Measurements from ENCODE around the gene MAP1LC3B2. TPM values are rescaled to one million over a fixed set of nuclear protein-coding genes. Genes with fewer than 3 reads are reported as not detected.
"Not testable (repeated sequence)": the region's sequence is repeated elsewhere in the genome, so short reads cannot be mapped to it uniquely, and the experiment has no call there.

MAP1LC3B2 gene
- polyA plus RNA-seq, 1 of the 3 experiments (the other 2 are of a cell fraction), result 0.76 TPM

DNA sequence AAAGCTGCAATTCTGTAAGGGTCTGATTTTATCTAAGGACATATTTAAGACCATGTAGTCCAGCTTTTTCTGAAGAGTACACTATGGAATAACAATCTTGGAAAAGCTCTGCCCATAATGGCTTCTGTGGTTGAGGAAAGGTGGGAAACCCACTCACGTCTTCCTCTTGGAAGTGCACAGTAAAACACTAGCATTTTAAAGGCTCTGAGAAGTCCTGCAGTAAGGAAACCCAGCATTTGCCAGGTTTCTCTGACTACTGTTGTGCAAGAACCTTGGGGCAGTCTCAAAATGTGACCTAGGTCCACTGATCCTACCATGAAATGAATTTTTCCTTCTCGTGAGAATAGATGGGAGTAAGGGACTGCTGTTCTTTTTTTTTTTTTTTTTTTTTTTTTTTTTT lies 11.9 kb downstream of the MAP1LC3B2 start (continued):
- TF ChIP-seq, protein P1, sequence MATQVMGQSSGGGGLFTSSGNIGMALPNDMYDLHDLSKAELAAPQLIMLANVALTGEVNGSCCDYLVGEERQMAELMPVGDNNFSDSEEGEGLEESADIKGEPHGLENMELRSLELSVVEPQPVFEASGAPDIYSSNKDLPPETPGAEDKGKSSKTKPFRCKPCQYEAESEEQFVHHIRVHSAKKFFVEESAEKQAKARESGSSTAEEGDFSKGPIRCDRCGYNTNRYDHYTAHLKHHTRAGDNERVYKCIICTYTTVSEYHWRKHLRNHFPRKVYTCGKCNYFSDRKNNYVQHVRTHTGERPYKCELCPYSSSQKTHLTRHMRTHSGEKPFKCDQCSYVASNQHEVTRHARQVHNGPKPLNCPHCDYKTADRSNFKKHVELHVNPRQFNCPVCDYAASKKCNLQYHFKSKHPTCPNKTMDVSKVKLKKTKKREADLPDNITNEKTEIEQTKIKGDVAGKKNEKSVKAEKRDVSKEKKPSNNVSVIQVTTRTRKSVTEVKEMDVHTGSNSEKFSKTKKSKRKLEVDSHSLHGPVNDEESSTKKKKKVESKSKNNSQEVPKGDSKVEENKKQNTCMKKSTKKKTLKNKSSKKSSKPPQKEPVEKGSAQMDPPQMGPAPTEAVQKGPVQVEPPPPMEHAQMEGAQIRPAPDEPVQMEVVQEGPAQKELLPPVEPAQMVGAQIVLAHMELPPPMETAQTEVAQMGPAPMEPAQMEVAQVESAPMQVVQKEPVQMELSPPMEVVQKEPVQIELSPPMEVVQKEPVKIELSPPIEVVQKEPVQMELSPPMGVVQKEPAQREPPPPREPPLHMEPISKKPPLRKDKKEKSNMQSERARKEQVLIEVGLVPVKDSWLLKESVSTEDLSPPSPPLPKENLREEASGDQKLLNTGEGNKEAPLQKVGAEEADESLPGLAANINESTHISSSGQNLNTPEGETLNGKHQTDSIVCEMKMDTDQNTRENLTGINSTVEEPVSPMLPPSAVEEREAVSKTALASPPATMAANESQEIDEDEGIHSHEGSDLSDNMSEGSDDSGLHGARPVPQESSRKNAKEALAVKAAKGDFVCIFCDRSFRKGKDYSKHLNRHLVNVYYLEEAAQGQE (IDR thresholded peaks at IDR 0.05; ENCODE audit: low read depth, low read length), result no peak
- TF ChIP-seq NRF1 (IDR thresholded peaks at IDR 0.05; ENCODE audit: low read depth, low read length), result no peak
- TF ChIP-seq JUND (IDR thresholded peaks at IDR 0.05), result no peak
- TF ChIP-seq NFIC (IDR thresholded peaks at IDR 0.05; ENCODE audit: borderline replicate concordance), result no peak
- no peak for TF ChIP-seq RCOR1 (IDR thresholded peaks at IDR 0.05; ENCODE audit: low read length)

DNA sequence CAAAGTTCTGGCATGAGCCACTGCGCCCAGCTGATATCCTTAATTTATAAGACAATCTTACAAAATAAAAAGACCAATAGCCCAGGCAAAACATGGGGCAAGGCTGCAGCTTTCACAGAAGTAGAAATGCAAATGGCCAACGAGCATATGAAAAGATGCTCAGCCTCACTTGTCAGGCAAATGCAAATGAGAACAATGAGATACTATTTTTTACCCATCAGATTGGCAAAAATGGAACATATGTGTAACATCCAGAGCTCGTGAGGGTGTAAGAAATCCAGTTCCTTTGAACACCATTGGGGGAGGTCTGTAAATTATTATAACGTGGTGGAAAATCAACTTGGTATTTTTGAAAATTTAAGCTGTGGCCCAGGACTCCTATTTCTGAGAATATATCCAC lies 14.6 kb downstream of the MAP1LC3B2 start:
- no peaks in the 10 kb centered on the region for H3K79me2 ChIP-seq (ENCODE audit: insufficient read depth)
- H3K9me3 ChIP-seq, result no peaks in the 10 kb centered on the region
- ChIA-PET POLR2A (no interaction called here), CTCF (no interaction called here)
- no peaks in the 10 kb centered on the region for H3K27me3 ChIP-seq (ENCODE audit: insufficient read depth)
- H3K4me3 ChIP-seq (ENCODE audit: low read depth in 2 of 2, low read length in 1 of 2), result no peak overlapping the region
- H3K36me3 ChIP-seq (replicated peaks in 1 of 2; ENCODE audit: control insufficient read depth in 1 of 2, insufficient read depth in 2 of 2, low read length in 1 of 2), result no peaks in the 10 kb centered on the region
- H3F3A ChIP-seq (replicated peaks; ENCODE audit: insufficient read depth), result no peaks in the 10 kb centered on the region
- H3K27ac ChIP-seq (ENCODE audit: low read depth in 2 of 2, low read length in 1 of 2), result no peak overlapping the region
- no peaks in the 10 kb centered on the region for H3K9me2 ChIP-seq
- H3K4me1 ChIP-seq (ENCODE audit: control insufficient read depth in 1 of 2, insufficient read depth in 2 of 2, low read depth in 1 of 2, low read length in 1 of 2), result no peaks in the 10 kb centered on the region
- TF ChIP-seq SMC3 (IDR thresholded peaks at IDR 0.05; ENCODE audit: low read depth, low read length), result no peak
- TF ChIP-seq, protein P2, sequence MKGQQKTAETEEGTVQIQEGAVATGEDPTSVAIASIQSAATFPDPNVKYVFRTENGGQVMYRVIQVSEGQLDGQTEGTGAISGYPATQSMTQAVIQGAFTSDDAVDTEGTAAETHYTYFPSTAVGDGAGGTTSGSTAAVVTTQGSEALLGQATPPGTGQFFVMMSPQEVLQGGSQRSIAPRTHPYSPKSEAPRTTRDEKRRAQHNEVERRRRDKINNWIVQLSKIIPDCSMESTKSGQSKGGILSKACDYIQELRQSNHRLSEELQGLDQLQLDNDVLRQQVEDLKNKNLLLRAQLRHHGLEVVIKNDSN (IDR thresholded peaks at IDR 0.05; ENCODE audit: borderline replicate concordance, low read depth), result no peak
- TF ChIP-seq, protein P3, sequence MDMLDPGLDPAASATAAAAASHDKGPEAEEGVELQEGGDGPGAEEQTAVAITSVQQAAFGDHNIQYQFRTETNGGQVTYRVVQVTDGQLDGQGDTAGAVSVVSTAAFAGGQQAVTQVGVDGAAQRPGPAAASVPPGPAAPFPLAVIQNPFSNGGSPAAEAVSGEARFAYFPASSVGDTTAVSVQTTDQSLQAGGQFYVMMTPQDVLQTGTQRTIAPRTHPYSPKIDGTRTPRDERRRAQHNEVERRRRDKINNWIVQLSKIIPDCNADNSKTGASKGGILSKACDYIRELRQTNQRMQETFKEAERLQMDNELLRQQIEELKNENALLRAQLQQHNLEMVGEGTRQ (IDR thresholded peaks at IDR 0.05; ENCODE audit: borderline replicate concordance, low read depth, low read length), result no peak
- no peak for TF ChIP-seq RCOR1 (IDR thresholded peaks at IDR 0.05; ENCODE audit: low read length)
- no peak for TF ChIP-seq YY1 (IDR thresholded peaks at IDR 0.05; ENCODE audit: low read depth)
- no peak for TF ChIP-seq ZBTB33 (IDR thresholded peaks at IDR 0.05; ENCODE audit: borderline replicate concordance, low read depth)
- no peak for TF ChIP-seq EP300 (IDR thresholded peaks at IDR 0.05; ENCODE audit: borderline replicate concordance in 1 of 2, low read depth in 1 of 2, low read length in 1 of 2)
- no peak for TF ChIP-seq ELF1 (IDR thresholded peaks at IDR 0.05)
- TF ChIP-seq GATA2 (CRISPR knock-in tag; IDR thresholded peaks at IDR 0.05), result no peak
- 80% methylated on average over 4 of the region's 4 CpGs for WGBS (ENCODE audit: low lambda C conversion rate)
- no peak overlapping the region for H3K4me2 ChIP-seq
- H2AFZ ChIP-seq (ENCODE audit: low read depth), result no peak overlapping the region
- no peaks in the 10 kb centered on the region for H4K20me1 ChIP-seq (ENCODE audit: insufficient read depth)
- DNase-seq, result no peak
- H3K9ac ChIP-seq, result no peak overlapping the region

DNA sequence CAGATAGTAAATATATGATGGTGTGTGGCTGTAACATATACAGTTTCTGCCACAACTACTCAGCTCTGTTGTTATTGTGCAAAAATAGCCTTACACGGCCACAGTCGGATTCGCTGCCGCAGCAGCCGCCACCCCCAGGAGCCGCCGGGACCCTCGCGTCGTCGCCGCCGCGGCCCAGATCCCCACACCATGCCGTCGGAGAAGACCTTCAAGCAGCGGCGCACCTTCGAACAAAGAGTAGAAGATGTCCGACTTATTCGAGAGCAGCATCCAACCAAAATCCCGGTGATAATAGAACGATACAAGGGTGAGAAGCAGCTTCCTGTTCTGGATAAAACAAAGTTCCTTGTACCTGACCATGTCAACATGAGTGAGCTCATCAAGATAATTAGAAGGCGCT lies 16.6 kb downstream of the MAP1LC3B2 start:
- H3K36me3 ChIP-seq (replicated peaks in 1 of 2; ENCODE audit: control insufficient read depth in 1 of 2, insufficient read depth in 2 of 2, low read length in 1 of 2); H3F3A ChIP-seq (replicated peaks; ENCODE audit: insufficient read depth); H3K9ac ChIP-seq; POLR2A ChIA-PET; H3K4me1 ChIP-seq (ENCODE audit: control insufficient read depth in 1 of 2, insufficient read depth in 2 of 2, low read depth in 1 of 2, low read length in 1 of 2); H3K79me2 ChIP-seq (ENCODE audit: insufficient read depth); H3K9me3 ChIP-seq; H4K20me1 ChIP-seq (ENCODE audit: insufficient read depth); H3K4me3 ChIP-seq (ENCODE audit: low read depth in 2 of 2, low read length in 1 of 2); DNase-seq; H3K27ac ChIP-seq (ENCODE audit: low read depth in 2 of 2, low read length in 1 of 2); H3K4me2 ChIP-seq; H3K9me2 ChIP-seq; CTCF ChIA-PET; H3K27me3 ChIP-seq (ENCODE audit: insufficient read depth); H2AFZ ChIP-seq (ENCODE audit: low read depth): not testable (repeated sequence)
- WGBS (ENCODE audit: low lambda C conversion rate), result 93% methylated on average over 24 of the region's 24 CpGs

All from SK-N-SH (cell line).